Astrocyte of the cerebellum (primary cell): ENCODE measurements around the gene C5AR2.

ENCODE experiments used
- DNase-seq: peaks from one replicate; pipeline ENCODE4 v3.0.0-alpha.2; 2011; ENCODE audit warnings: low read depth
- H3K4me3 ChIP-seq: 2 replicates; pipeline ENCODE4 v1.5.1; 2011; ENCODE audit warnings: mild to moderate bottlenecking, low read depth, low read length, moderate library complexity
- in situ Hi-C: cut with HindIII; loops from 2 replicates; pipeline ENCODE4 v1.10.0; 2017; ENCODE audit warnings: low sequenced_read_pairs
- TF ChIP-seq, protein P1 (sequence below): IDR thresholded peaks from 2 replicates; pipeline ENCODE4 v1.5.1; 2012; ENCODE audit warnings: low read length, low read depth, moderate library complexity, mild to moderate bottlenecking; ENCODE audit errors: missing control alignments

C5AR2 gene

GRCh38 chr19:47374876-47375693, 43.1 kb downstream of the C5AR2 start:
- TF ChIP-seq, protein P1, sequence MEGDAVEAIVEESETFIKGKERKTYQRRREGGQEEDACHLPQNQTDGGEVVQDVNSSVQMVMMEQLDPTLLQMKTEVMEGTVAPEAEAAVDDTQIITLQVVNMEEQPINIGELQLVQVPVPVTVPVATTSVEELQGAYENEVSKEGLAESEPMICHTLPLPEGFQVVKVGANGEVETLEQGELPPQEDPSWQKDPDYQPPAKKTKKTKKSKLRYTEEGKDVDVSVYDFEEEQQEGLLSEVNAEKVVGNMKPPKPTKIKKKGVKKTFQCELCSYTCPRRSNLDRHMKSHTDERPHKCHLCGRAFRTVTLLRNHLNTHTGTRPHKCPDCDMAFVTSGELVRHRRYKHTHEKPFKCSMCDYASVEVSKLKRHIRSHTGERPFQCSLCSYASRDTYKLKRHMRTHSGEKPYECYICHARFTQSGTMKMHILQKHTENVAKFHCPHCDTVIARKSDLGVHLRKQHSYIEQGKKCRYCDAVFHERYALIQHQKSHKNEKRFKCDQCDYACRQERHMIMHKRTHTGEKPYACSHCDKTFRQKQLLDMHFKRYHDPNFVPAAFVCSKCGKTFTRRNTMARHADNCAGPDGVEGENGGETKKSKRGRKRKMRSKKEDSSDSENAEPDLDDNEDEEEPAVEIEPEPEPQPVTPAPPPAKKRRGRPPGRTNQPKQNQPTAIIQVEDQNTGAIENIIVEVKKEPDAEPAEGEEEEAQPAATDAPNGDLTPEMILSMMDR: no peak
- H3K4me3 ChIP-seq: no peak overlapping the region
- in situ Hi-C loops: no loop called here
- no peak for DNase-seq

DNA sequence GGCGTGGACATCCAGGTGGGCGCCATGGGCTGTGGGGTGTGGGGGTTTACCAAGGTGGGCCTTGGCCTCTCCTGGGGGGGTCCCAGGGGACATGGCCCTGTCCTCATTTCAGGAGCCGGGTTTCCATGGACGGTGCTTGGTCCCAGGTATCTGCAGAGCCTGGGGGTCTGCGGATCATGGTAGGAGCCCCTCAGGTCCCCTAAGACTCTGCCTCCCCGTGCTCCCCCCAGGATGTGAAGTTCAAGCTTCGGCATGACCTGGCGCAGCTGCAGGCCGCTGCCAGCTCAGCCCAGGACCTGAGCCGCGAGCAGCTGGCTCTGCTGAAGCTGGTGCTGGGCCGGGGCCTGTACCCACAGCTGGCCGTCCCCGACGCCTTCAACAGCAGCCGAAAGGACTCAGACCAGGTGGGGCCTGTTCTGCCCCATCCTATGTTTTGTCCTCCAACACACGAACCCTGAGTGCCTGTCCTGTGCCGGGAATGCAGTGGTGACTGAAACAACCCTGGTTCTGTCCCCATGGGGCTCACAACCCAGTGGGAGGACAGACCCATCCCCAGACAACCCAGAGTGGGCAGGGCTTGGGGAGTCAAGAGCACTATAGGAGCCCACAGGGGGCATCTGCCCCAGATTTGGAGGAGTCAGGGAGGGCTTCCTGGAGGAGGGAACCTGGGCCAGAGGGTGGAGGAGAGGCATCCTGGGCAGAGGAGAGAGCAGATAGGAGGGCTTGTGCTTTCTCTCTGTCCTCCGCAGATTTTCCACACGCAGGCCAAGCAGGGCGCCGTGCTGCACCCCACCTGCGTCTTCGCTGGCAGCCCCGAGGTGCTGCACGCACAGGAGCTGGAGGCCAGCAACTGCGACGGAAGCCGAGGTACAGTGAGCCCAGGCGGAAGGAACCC, 44.0 kb downstream of the C5AR2 start:
- H3K4me3 ChIP-seq: no peak overlapping the region
- in situ Hi-C loops: no loop called here

GRCh38 chr19:47376589-47377144, 44.7 kb downstream of the C5AR2 start:
- no peak for DNase-seq
- TF ChIP-seq, protein P1: no peak
- in situ Hi-C loops: no loop called here
- no peak overlapping the region for H3K4me3 ChIP-seq

More for the DNA sequence above, 44.0 kb downstream of the C5AR2 start:
- TF ChIP-seq, protein P1: no peak
- no peak for DNase-seq

DNA sequence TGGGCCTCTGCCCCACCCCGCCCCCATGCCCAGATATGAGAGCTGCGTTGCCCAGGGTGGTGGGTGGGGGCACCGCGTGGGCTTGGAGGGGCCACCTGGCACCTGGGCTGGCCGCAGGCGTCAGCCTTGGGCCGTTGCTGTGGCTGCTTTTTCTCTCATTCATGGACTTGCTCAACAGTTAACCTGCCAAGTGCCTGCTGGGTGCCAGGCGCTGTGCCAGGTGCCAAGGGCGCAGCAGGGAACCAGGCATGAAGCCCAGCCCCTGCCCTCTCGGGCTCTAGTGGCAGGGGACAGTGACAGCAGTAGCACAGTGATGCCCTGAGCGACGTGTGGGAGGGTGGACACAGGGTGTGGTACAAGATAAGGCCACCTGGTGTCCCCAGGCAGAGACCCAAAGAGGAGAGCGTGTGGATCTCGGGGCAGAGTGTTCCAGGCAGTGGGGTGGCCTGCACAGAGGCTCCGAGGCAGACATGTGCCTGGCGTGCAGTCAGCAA, 45.3 kb downstream of the C5AR2 start:
- TF ChIP-seq, protein P1: no peak
- in situ Hi-C loops: no loop called here
- no peak overlapping the region for H3K4me3 ChIP-seq
- no peak for DNase-seq

- in situ Hi-C loops: no loop called here
Measured at GRCh38 chr19:47377801-47378200, 45.8 kb downstream of the C5AR2 start.

More at GRCh38 chr19:47377801-47378200, 45.8 kb downstream of the C5AR2 start:
- H3K4me3 ChIP-seq: no peak overlapping the region
- TF ChIP-seq, protein P1: no peak
- DNase-seq: no peak
